ENCODE data around the gene KRT82.
A peak's percentile ranks its signal among the peaks of the same experiment; 100 is the strongest.

Gene KRT82

GRCh38 chr12:52446367-52447045 is 40.4 kb upstream of the KRT82 start:
- DNase-seq (ENCODE audit: low spot score) (no peak), ATAC-seq (ENCODE audit: low read depth) (no peak)
- Histone ChIP-seq H3K4me1 (ENCODE audit: insufficient read depth, poor library complexity, severe bottlenecking) (peaks cover 18% of the 10 kb centered on the region), H3K27ac (ENCODE audit: poor library complexity, severe bottlenecking) (no peak overlapping the region), H3K9me3 (ENCODE audit: severe bottlenecking) (no peaks in the 10 kb centered on the region), H3K4me3 (ENCODE audit: severe bottlenecking) (no peak overlapping the region), H3K27me3 (ENCODE audit: insufficient read depth, poor library complexity, severe bottlenecking) (no peaks in the 10 kb centered on the region), H3K36me3 (ENCODE audit: low read depth) (no peaks in the 10 kb centered on the region)
- no peak for TF ChIP-seq CTCF (IDR thresholded peaks at IDR 0.05; ENCODE audit: poor library complexity, severe bottlenecking)

- Histone ChIP-seq H3K27me3 (ENCODE audit: insufficient read depth, poor library complexity, severe bottlenecking) (no peaks in the 10 kb centered on the region), H3K27ac (ENCODE audit: poor library complexity, severe bottlenecking) (no peak overlapping the region), H3K4me1 (ENCODE audit: insufficient read depth, poor library complexity, severe bottlenecking) (peaks cover 24% of the 10 kb centered on the region), H3K9me3 (ENCODE audit: severe bottlenecking) (no peaks in the 10 kb centered on the region), H3K4me3 (ENCODE audit: severe bottlenecking) (no peak overlapping the region), H3K36me3 (ENCODE audit: low read depth) (no peaks in the 10 kb centered on the region)
- ATAC-seq (ENCODE audit: low read depth), result no peak
- TF ChIP-seq CTCF (IDR thresholded peaks at IDR 0.05; ENCODE audit: poor library complexity, severe bottlenecking), result no peak
- DNase-seq (ENCODE audit: low spot score), result no peak
Measured at GRCh38 chr12:52445876-52446275, 39.7 kb upstream of the KRT82 start.

- H3K36me3 ChIP-seq (ENCODE audit: low read depth), result no peaks in the 10 kb centered on the region
- ATAC-seq (ENCODE audit: low read depth), result no peak
- no peak for DNase-seq (ENCODE audit: low spot score)
- no peak overlapping the region for H3K4me3 ChIP-seq (ENCODE audit: severe bottlenecking)
- TF ChIP-seq CTCF (IDR thresholded peaks at IDR 0.05; ENCODE audit: poor library complexity, severe bottlenecking), result no peak
- peak overlapping the region; percentile 99 for H3K27ac ChIP-seq (ENCODE audit: poor library complexity, severe bottlenecking)
- H3K9me3 ChIP-seq (ENCODE audit: severe bottlenecking), result no peaks in the 10 kb centered on the region
- H3K27me3 ChIP-seq (ENCODE audit: insufficient read depth, poor library complexity, severe bottlenecking), result no peaks in the 10 kb centered on the region
- H3K4me1 ChIP-seq (ENCODE audit: insufficient read depth, poor library complexity, severe bottlenecking), result peaks cover 34% of the 10 kb centered on the region
Measured at GRCh38 chr12:52444647-52445595, 38.8 kb upstream of the KRT82 start.

- H3K4me3 ChIP-seq (ENCODE audit: severe bottlenecking), result no peak overlapping the region
- no peak for DNase-seq (ENCODE audit: low spot score)
- H3K9me3 ChIP-seq (ENCODE audit: severe bottlenecking), result no peaks in the 10 kb centered on the region
- no peak for ATAC-seq (ENCODE audit: low read depth)
- H3K36me3 ChIP-seq (ENCODE audit: low read depth), result no peaks in the 10 kb centered on the region
- H3K27ac ChIP-seq (ENCODE audit: poor library complexity, severe bottlenecking), result peak overlapping the region; percentile 99
- TF ChIP-seq CTCF (IDR thresholded peaks at IDR 0.05; ENCODE audit: poor library complexity, severe bottlenecking), result no peak
- H3K27me3 ChIP-seq (ENCODE audit: insufficient read depth, poor library complexity, severe bottlenecking), result no peaks in the 10 kb centered on the region
- peaks cover 39% of the 10 kb centered on the region for H3K4me1 ChIP-seq (ENCODE audit: insufficient read depth, poor library complexity, severe bottlenecking)
Measured at GRCh38 chr12:52443966-52444365, 37.8 kb upstream of the KRT82 start.

All from RWPE2 (cell line).